ENCODE measurements around the gene TMX4. TPM values are rescaled to one million over a fixed set of nuclear protein-coding genes. Genes with fewer than 3 reads are reported as not detected.

TMX4 gene
- total and polyA plus RNA-seq, 2 of the 8 experiments (the other 6 are each of a cell fraction or from before 2014, with no cell fraction given), result 2.1 to 7.8 TPM

DNA sequence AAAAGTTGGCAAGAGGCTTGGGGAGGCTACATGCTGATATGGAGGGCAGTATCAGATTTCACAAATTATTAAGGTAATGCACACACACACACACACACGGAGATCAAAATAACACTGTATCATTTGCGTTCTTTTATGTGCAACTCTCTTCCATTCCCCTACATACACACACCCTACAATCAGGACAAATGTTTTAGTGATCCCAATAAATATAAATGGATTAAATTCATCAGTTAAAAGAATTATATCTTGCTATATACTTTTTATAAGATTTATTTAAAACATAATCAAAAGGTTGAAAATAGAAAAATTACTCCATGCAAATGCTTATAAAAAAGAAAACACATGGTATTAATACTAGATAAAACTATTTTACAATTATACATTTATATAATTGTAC lies 25.9 kb downstream of the TMX4 start (continued):
- TF ChIP-seq CBX5 (IDR thresholded peaks at IDR 0.05; ENCODE audit: low read depth, low read length) (no peak), GABPA (IDR thresholded peaks at IDR 0.05; ENCODE audit: borderline replicate concordance, insufficient read depth, low read length) (no peak)

Measured in H1 (cell line).